Uterus (tissue), 4 donors: Measurements from ENCODE around the gene PCDHGB1. TPM values are rescaled to one million over a fixed set of nuclear protein-coding genes. Genes with fewer than 3 reads are reported as not detected.

ENCODE experiments used
- DNase-seq, 2 donors: peaks; one replicate each; pipeline ENCODE4 v3.0.0-alpha.2; 2019 to 2020
- H3K27ac ChIP-seq, 2 donors: fragments of 200-600 bp; sonication (generic); 1 replicate in 1 of 2; 2 replicates in 1 of 2; pipeline ENCODE4 v1.5.1; 2016 to 2018
- H3K27me3 ChIP-seq, 2 donors: fragments of 200-600 bp; sonication (generic); one replicate each; pipeline ENCODE4 v1.5.1; 2018 to 2019; ENCODE audit warnings: control low read depth in 1 of 2
- H3K36me3 ChIP-seq, 2 donors: fragments of 200-600 bp; sonication (generic); one replicate each; pipeline ENCODE4 v1.5.1; 2019; ENCODE audit warnings: control low read depth in 1 of 2
- H3K4me1 ChIP-seq, 2 donors: fragments of 200-600 bp; sonication (generic); one replicate each; pipeline ENCODE4 v1.5.1; 2018 to 2019; ENCODE audit warnings: control low read depth in 1 of 2
- H3K4me3 ChIP-seq, 2 donors: fragments of 200-600 bp; sonication (generic); 1 replicate in 1 of 2; 2 replicates in 1 of 2; pipeline ENCODE4 v1.5.1; 2018 to 2019; ENCODE audit warnings: mild to moderate bottlenecking in 1 of 2
- H3K9me3 ChIP-seq, 2 donors: fragments of 200-600 bp; sonication (generic); one replicate each; pipeline ENCODE4 v1.5.1; 2019; ENCODE audit warnings: control low read depth in 1 of 2
- CTCF ChIP-seq, 4 experiments: fragments of 200-600 bp in 2 of 4; fragments of 450-650 bp in 2 of 4; sonication (generic) in 2 of 4; IDR thresholded peaks; one replicate each; pipeline ENCODE4 v1.5.1; 2016 to 2019; ENCODE audit warnings: antibody characterized with exemption in 4 of 4, mild to moderate bottlenecking in 2 of 4, moderate library complexity in 1 of 4
- POLR2A ChIP-seq, 2 donors: fragments of 450-650 bp; IDR thresholded peaks; one replicate each; pipeline ENCODE4 v1.6.1; 2016; ENCODE audit warnings: antibody characterized with exemption in 2 of 2, mild to moderate bottlenecking in 1 of 2, moderate library complexity in 1 of 2
- intact Hi-C: fragments of 100-400 bp; cut with DNase I; formaldehyde crosslinking; loops from one replicate; pipeline ENCODE4 v1.15.1; 2023; ENCODE audit warnings: low total_unique reads
- total RNA-seq, 4 donors: library from RNA; depleted of rRNA in 3 of 4; stranded (reverse); fragments of >200 nt in 3 of 4; gene quantifications; one replicate each; pipeline versions ENCODE4 v1.1.0 to v1.2.4, GENCODE V29; 2014 to 2023
- donor health status: DM: yes; HTN: yes; CAD: no.

Gene PCDHGB1
- total RNA-seq, 4 donors from 2014 or later, result 4.4 to 7.4 (median 6.9) TPM; not detected in 1

GRCh38 chr5:141366016-141366896 is 16.4 kb downstream of the PCDHGB1 start:
- peaks cover 0 to 92% of the 10 kb centered on the region in 2 donors for H3K9me3 ChIP-seq

GRCh38 chr5:141369994-141370848 is 20.3 kb downstream of the PCDHGB1 start, which contains the start of gene PCDHGB3:
TSS of gene PCDHGB3 (plus strand) at chr5:141370242. CDS start at chr5:141370395, 153 bp downstream.
- Histone ChIP-seq H3K4me1 (no peaks in the 10 kb centered on the region), H3K27me3 (no peaks in the 10 kb centered on the region), H3K36me3 (no peaks in the 10 kb centered on the region), H3K27ac (no peak within 1 kb of the TSS), H3K9me3 (peaks cover 5 to 95% of the 10 kb centered on the region in 2 donors), H3K4me3 (no peak within 1 kb of the TSS)
- intact Hi-C loops, result no loop called here
- no peak for DNase-seq
- no peak for TF ChIP-seq POLR2A (IDR thresholded peaks at IDR 0.05)
- TF ChIP-seq CTCF (IDR thresholded peaks at IDR 0.05), result no peak

More at GRCh38 chr5:141366016-141366896, 16.4 kb downstream of the PCDHGB1 start:
- intact Hi-C loops, result loop anchor here (2.0 kb wide), 1 partner anchor 57 kb away; no protein-coding TSS in a partner anchor
- DNase-seq, result no peak
- Histone ChIP-seq H3K27me3 (no peaks in the 10 kb centered on the region), H3K27ac (no peak overlapping the region), H3K4me1 (no peaks in the 10 kb centered on the region), H3K36me3 (no peaks in the 10 kb centered on the region), H3K4me3 (no peak overlapping the region)
- TF ChIP-seq CTCF (IDR thresholded peaks at IDR 0.05) (no peak), POLR2A (IDR thresholded peaks at IDR 0.05) (no peak)

- Histone ChIP-seq H3K4me3 (no peak overlapping the region), H3K27ac (no peak overlapping the region), H3K4me1 (no peaks in the 10 kb centered on the region), H3K9me3 (peaks cover 5 to 92% of the 10 kb centered on the region in 2 donors), H3K36me3 (no peaks in the 10 kb centered on the region), H3K27me3 (no peaks in the 10 kb centered on the region)
- TF ChIP-seq POLR2A (IDR thresholded peaks at IDR 0.05), result no peak
- TF ChIP-seq CTCF (IDR thresholded peaks at IDR 0.05), result no peak
- no peak for DNase-seq
- intact Hi-C loops, result no loop called here
These were observed 21.9 kb downstream of the PCDHGB1 start for GRCh38 chr5:141371572-141372475.

GRCh38 chr5:141373673-141374317 is 23.9 kb downstream of the PCDHGB1 start, which contains the start of gene PCDHGA6:
TSS of gene PCDHGA6 (plus strand) at chr5:141373891. CDS start at chr5:141374084, 193 bp downstream.
- H3K27ac ChIP-seq, result peak within 1 kb of the TSS in 1 of 2 donors; percentile 28
- TF ChIP-seq POLR2A (IDR thresholded peaks at IDR 0.05), result no peak
- TF ChIP-seq CTCF (IDR thresholded peaks at IDR 0.05), result peak in 3 of 4 experiments; percentile 16 to 31 (median 19)
- intact Hi-C loops, result no loop called here
- peaks cover 5 to 96% of the 10 kb centered on the region in 2 donors for H3K9me3 ChIP-seq
- no peak for DNase-seq
- no peaks in the 10 kb centered on the region for H3K36me3 ChIP-seq
- no peaks in the 10 kb centered on the region for H3K4me1 ChIP-seq
- peak within 1 kb of the TSS; percentile 11 to 19 for H3K4me3 ChIP-seq
- H3K27me3 ChIP-seq, result no peaks in the 10 kb centered on the region
